GM21576 (cell line): ENCODE data around the gene SNF8.
"Not testable (repeated sequence)": the region's sequence is repeated elsewhere in the genome, so short reads cannot be mapped to it uniquely, and the experiment has no call there.

Experiments used
- ATAC-seq: cut with Tn5 transposase; IDR thresholded peaks from one replicate; pipeline ENCODE4 v1.9.1; 2021; ENCODE audit warnings: mild to moderate bottlenecking, moderate library complexity; ENCODE audit not compliant: unreplicated experiment

SNF8 gene

GRCh38 chr17:48944515-48945260 is at the start of gene SNF8:
SNF8 (minus strand) TSS chr17:48944842; CDS start chr17:48944734, 108 bp downstream.
- peak; percentile 84 for ATAC-seq

- no peak for ATAC-seq
Observed at GRCh38 chr17:48993951-48994350, 49.3 kb upstream of the SNF8 start.

- ATAC-seq: no peak
Observed at GRCh38 chr17:48993305-48993704, 48.7 kb upstream of the SNF8 start.

- no peak for ATAC-seq
Observed at GRCh38 chr17:48992444-48992843, 47.8 kb upstream of the SNF8 start.

- ATAC-seq: no peak
Observed at GRCh38 chr17:48990882-48991357, 46.3 kb upstream of the SNF8 start.

- no peak for ATAC-seq
Observed at GRCh38 chr17:48989100-48989499, 44.5 kb upstream of the SNF8 start.

GRCh38 chr17:48985436-48986245 is 41.0 kb upstream of the SNF8 start:
- no peak for ATAC-seq

GRCh38 chr17:48981927-48982539 is 37.4 kb upstream of the SNF8 start:
- ATAC-seq: no peak

GRCh38 chr17:48973806-48974205 is 29.2 kb upstream of the SNF8 start:
- no peak for ATAC-seq

GRCh38 chr17:48972749-48973097 is 28.1 kb upstream of the SNF8 start:
- no peak for ATAC-seq

GRCh38 chr17:48970865-48971687 is 26.4 kb upstream of the SNF8 start:
- no peak for ATAC-seq

GRCh38 chr17:48970224-48970623 is 25.6 kb upstream of the SNF8 start:
- ATAC-seq: no peak

GRCh38 chr17:48961516-48962233 is 17.0 kb upstream of the SNF8 start:
- ATAC-seq: no peak

- ATAC-seq: no peak
Observed at GRCh38 chr17:48960834-48961515, 16.3 kb upstream of the SNF8 start.

- ATAC-seq: no peak
Observed at GRCh38 chr17:48954300-48954755, 9.7 kb upstream of the SNF8 start.

- no peak for ATAC-seq
Observed at GRCh38 chr17:48952904-48953303, 8.3 kb upstream of the SNF8 start.

GRCh38 chr17:48951572-48951971 is 6.9 kb upstream of the SNF8 start:
- ATAC-seq: no peak

GRCh38 chr17:48945261-48945651 is 614 bp upstream of the SNF8 start:
- not testable (repeated sequence) for ATAC-seq

- ATAC-seq: no peak
Observed at GRCh38 chr17:48933035-48933434, 11.6 kb downstream of the SNF8 start.
